Measurements from ENCODE around the gene STRIP2. TPM values are rescaled to one million over a fixed set of nuclear protein-coding genes. Genes with fewer than 3 reads are reported as not detected.

The STRIP2 gene
- total RNA-seq (2016; rRNA removed; fragmentation: Illumina TruSeq; extraction: Trizol) (3.8 and 8.2 TPM in 2 replicates), polyA plus RNA-seq (2011; rRNA removed) (3.6 and 3.9 TPM in 2 replicates), polyA minus RNA-seq (2011; rRNA and poly(A)+ RNA removed; ENCODE audit: low replicate concordance) (2.4 and 13.2 TPM in 2 replicates), Bru-seq, nascent RNA (percentile 47 among the genes with signal in this experiment), BruChase-seq, experiment 1, labeled RNA remaining after a 6-hour chase (percentile 49 among the genes with signal in this experiment), BruChase-seq, experiment 2, labeled RNA remaining after a 2-hour chase (percentile 53 among the genes with signal in this experiment)
- 0.71 and 0.97 TPM in 2 replicates for total RNA-seq (2016; cell fraction: cytosol; rRNA removed; fragmentation: Illumina TruSeq; extraction: Trizol; ENCODE audit: low read depth)
- total RNA-seq (2016; cell fraction: insoluble cytoplasmic fraction; rRNA removed; fragmentation: Illumina TruSeq; extraction: Trizol): 3.5 and 7.5 TPM in 2 replicates
- total RNA-seq (2016; cell fraction: membrane; rRNA removed; fragmentation: Illumina TruSeq; extraction: Trizol): 1.2 and 1.4 TPM in 2 replicates
- 14.1 and 16.6 TPM in 2 replicates for total RNA-seq (2016; cell fraction: nucleus; rRNA removed; fragmentation: Illumina TruSeq; extraction: Trizol)
- 0.67 and 0.81 TPM in 2 replicates for polyA plus RNA-seq (2011; cell fraction: cytosol; rRNA removed)
- polyA plus RNA-seq (2011; cell fraction: nucleus; rRNA removed): 11.8 and 16.8 TPM in 2 replicates
- 1.4 and 2.1 TPM in 2 replicates for polyA plus RNA-seq (2012)
- polyA plus RNA-seq (2016; cell fraction: cytosol; fragmentation: Illumina TruSeq; extraction: Trizol; ENCODE audit: low read depth): 0.27 and 0.29 TPM in 2 replicates
- 2.0 and 2.9 TPM in 2 replicates for polyA plus RNA-seq (2016; cell fraction: insoluble cytoplasmic fraction; fragmentation: Illumina TruSeq; extraction: Trizol; ENCODE audit: low read depth)
- polyA plus RNA-seq (2016; cell fraction: membrane; fragmentation: Illumina TruSeq; extraction: Trizol; ENCODE audit: low read depth): 0.64 and 0.73 TPM in 2 replicates
- 29.1 and 31.2 TPM in 2 replicates for polyA plus RNA-seq (2016; cell fraction: nucleus; fragmentation: Illumina TruSeq; extraction: Trizol; ENCODE audit: insufficient read depth, low read depth)
- 0.97 and 1.2 TPM in 2 replicates for polyA minus RNA-seq (2011; cell fraction: cytosol; rRNA and poly(A)+ RNA removed)
- 5.3 and 5.7 TPM in 2 replicates for polyA minus RNA-seq (2011; cell fraction: nucleus; rRNA and poly(A)+ RNA removed)
- long read RNA-seq, experiment 1, partial matches to known transcripts: 0 of 1 reads
- long read RNA-seq, experiment 1, other reads (novel, unspliced or antisense): 0 of 1 reads
- long read RNA-seq, experiment 2, partial matches to known transcripts: 0 of 2 reads
- long read RNA-seq, experiment 2, other reads (novel, unspliced or antisense): 2 of 2 reads

DNA sequence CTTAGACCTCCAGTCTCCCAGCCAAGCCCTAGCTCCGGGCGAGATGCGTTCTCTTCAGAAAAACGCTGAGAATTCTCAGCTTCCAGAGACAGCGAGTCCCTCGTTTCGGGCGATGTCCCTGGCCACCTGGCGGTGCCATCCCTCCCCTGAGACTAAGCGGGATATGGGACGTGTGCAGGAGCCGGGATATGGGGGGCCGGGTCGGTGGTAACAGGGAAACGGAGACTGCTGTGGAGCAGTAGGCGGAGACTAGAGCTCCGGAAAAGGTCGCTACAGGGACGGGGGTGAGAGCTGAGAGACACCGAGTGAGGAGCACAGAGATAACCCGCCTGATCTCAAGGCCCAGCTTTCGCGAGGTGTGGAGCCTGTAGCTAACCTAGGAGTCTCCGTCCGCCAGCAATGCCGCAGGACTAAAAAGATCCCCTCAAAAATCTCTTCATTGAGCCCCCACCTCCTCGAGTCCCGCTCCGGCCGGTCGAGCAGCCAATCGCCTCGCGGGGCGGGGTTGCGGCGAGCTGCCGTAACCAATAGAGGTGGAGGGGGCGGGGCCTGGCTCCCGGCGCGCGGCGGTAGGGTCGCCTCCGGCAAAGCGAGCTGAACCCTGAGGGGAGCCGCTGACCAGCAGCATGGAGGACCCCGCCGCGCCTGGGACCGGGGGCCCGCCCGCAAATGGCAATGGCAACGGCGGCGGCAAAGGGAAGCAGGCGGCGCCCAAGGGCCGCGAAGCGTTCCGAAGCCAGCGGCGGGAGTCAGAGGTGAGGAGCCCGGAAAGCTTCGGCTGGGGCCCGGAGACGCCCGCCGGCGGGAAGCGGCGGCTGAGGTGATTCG lies at the start of gene STRIP2:
STRIP2 (plus strand) TSS at position 586 of the 828 bp plus-strand sequence; CDS start at position 627, 41 bp downstream.
- no peak for FAIRE-seq
- TF ChIP-seq ZNF615 (CRISPR knock-in tag; IDR thresholded peaks at IDR 0.05; ENCODE audit: borderline replicate concordance) (no peak), YY1 (IDR thresholded peaks at IDR 0.05; ENCODE audit: insufficient read depth, insufficient replicate concordance, low read depth, low read length) (peak; percentile 61), ZNF691 (CRISPR knock-in tag; IDR thresholded peaks at IDR 0.05; ENCODE audit: borderline replicate concordance, low read depth) (0 out of 2 replicates have a peak, but pooled peaks have one; percentile 46), TRIM22 (IDR thresholded peaks at IDR 0.05) (no peak), SMAD1 (CRISPR knock-in tag; IDR thresholded peaks at IDR 0.05; ENCODE audit: borderline replicate concordance, low read depth) (no peak), TOPORS (CRISPR knock-in tag; IDR thresholded peaks at IDR 0.05) (no peak), ZMYM2 (CRISPR knock-in tag; IDR thresholded peaks at IDR 0.05) (no peak), NFYC (CRISPR knock-in tag; IDR thresholded peaks at IDR 0.05) (peak; percentile 92), KLF6 (CRISPR knock-in tag; IDR thresholded peaks at IDR 0.05) (peak; percentile 75; the same call in 1 of the 2 replicates), ZNF724P (CRISPR knock-in tag; IDR thresholded peaks at IDR 0.05; ENCODE audit: borderline replicate concordance) (no peak), ZSCAN29 (CRISPR knock-in tag; conservative IDR thresholded peaks at IDR 0.05) (peak; percentile 47; the same call in 1 of the 2 replicates), CREBL2 (CRISPR knock-in tag; IDR thresholded peaks at IDR 0.05; ENCODE audit: borderline replicate concordance) (no peak), ZNF713 (CRISPR knock-in tag; IDR thresholded peaks at IDR 0.05) (no peak), TFDP1 (CRISPR knock-in tag; IDR thresholded peaks at IDR 0.05; ENCODE audit: borderline replicate concordance) (peak; percentile 57; the same call in 1 of the 2 replicates)

More for the DNA sequence above, at the start of gene STRIP2:
- in situ Hi-C loops (cut with HindIII; ENCODE audit: extremely low pct_ligation_motif_present, low pct_unique_long_range_greater_than_20kb): no loop called here
- H3K4me2 ChIP-seq (ENCODE audit: low read depth, low read length): peak within 1 kb of the TSS; percentile 98
- peaks cover 30% of the 10 kb centered on the region for H3K4me1 ChIP-seq (ENCODE audit: insufficient read depth, low read length)
- H3K4me3 ChIP-seq (replicated peaks in 1 of 3; ENCODE audit: insufficient read depth in 1 of 3, low read depth in 2 of 3, low read length in 3 of 3): peak within 1 kb of the TSS; percentile 68 to 87 (median 75)
- peak within 1 kb of the TSS; percentile 78 for H2AFZ ChIP-seq (ENCODE audit: low read length)
- POLR2A ChIA-PET: interaction anchor here (0.8 to 1.8 kb wide), 5 partner anchors 8 to 216 kb away, joined by 3 to 4 read pairs (median 3); no protein-coding TSS in a partner anchor
- no peaks in the 10 kb centered on the region for H3K27me3 ChIP-seq (ENCODE audit: control insufficient read depth in 1 of 2, insufficient read depth in 2 of 2, low read length in 2 of 2)
- H3K27ac ChIP-seq (ENCODE audit: extremely low read length, insufficient read depth, low read length): peak within 1 kb of the TSS; percentile 57
- intact Hi-C loops (cut with micrococcal nuclease; ENCODE audit: unreplicated experiment): no loop called here
- no peaks in the 10 kb centered on the region for H4K20me1 ChIP-seq (ENCODE audit: insufficient read depth, low read length)
- peak within 1 kb of the TSS; percentile 76 for H3K9ac ChIP-seq (ENCODE audit: insufficient read depth, low read depth, low read length)
- no peaks in the 10 kb centered on the region for H3K9me3 ChIP-seq (ENCODE audit: low read length)
- ATAC-seq (peak; percentile 95), DNase-seq (ENCODE audit: low spot score) (peak; percentile 80)
- H3K79me2 ChIP-seq (ENCODE audit: insufficient read depth, low read length): no peaks in the 10 kb centered on the region
- BruUV-seq (replicated peaks): TSS peak; percentile 53
- 1% methylated on average over 17 of the region's 75 CpGs for WGBS (ENCODE audit: low lambda C conversion rate)
- H3K36me3 ChIP-seq (replicated peaks in 1 of 2; ENCODE audit: control insufficient read depth in 1 of 2, insufficient read depth in 2 of 2, low read length in 2 of 2): no peaks in the 10 kb centered on the region
- CTCF ChIA-PET (ENCODE audit: low intra/inter-chr PET ratio, low total read pairs): no interaction called here
